ENCODE measurements around the gene BTNL9. TPM values are rescaled to one million over a fixed set of nuclear protein-coding genes. Genes with fewer than 3 reads are reported as not detected.
"Not testable (repeated sequence)": the region's sequence is repeated elsewhere in the genome, so short reads cannot be mapped to it uniquely, and the experiment has no call there.

The BTNL9 gene
- 10 to 100 TPM in 1 of 2 donors, 1 to 10 TPM in 1; 5.3 to 23.5 TPM for total RNA-seq

DNA sequence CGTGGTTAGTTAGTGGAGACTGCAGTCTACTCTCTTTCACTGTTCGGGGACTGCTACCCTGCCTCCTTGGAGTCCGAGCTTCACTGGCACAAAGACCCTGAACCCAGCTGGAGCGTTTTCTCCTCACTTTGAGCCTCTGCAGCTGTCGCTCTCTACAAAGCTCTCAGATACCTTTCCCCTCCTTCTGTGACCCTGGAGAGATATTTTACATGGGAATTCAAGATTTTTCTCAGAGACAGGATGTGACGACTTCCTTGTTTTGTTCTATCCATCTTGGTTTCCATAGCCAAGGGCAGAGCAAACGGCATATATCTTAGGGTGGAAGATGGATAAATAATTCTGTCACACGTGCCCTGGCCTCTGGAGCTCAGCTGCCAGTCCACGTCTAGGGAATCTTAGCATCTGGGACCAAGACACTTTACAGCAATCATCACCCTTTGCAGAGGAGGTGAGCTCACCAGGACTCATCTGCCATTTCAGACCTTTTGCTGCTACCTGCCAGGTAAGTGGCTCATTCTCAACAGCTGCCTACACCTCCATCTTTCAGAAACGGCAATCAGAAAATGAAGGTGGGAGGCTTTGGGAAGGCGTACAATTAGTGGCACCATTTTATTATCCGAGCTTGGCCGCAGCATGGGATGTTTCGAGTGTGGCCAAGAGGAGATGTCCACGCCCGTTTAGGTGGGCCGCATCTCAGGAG, at the start of gene BTNL9:
TSS of gene BTNL9 (plus strand) at position 336 of the 700 bp plus-strand sequence. CDS start 5,224 bp downstream, outside the sequence.
- TF ChIP-seq, protein P1, sequence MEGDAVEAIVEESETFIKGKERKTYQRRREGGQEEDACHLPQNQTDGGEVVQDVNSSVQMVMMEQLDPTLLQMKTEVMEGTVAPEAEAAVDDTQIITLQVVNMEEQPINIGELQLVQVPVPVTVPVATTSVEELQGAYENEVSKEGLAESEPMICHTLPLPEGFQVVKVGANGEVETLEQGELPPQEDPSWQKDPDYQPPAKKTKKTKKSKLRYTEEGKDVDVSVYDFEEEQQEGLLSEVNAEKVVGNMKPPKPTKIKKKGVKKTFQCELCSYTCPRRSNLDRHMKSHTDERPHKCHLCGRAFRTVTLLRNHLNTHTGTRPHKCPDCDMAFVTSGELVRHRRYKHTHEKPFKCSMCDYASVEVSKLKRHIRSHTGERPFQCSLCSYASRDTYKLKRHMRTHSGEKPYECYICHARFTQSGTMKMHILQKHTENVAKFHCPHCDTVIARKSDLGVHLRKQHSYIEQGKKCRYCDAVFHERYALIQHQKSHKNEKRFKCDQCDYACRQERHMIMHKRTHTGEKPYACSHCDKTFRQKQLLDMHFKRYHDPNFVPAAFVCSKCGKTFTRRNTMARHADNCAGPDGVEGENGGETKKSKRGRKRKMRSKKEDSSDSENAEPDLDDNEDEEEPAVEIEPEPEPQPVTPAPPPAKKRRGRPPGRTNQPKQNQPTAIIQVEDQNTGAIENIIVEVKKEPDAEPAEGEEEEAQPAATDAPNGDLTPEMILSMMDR (IDR thresholded peaks at IDR 0.05): no peak
- Histone ChIP-seq H3K27me3 (no peaks in the 10 kb centered on the region), H3K27ac (peak within 1 kb of the TSS; percentile 73 to 76)

DNA sequence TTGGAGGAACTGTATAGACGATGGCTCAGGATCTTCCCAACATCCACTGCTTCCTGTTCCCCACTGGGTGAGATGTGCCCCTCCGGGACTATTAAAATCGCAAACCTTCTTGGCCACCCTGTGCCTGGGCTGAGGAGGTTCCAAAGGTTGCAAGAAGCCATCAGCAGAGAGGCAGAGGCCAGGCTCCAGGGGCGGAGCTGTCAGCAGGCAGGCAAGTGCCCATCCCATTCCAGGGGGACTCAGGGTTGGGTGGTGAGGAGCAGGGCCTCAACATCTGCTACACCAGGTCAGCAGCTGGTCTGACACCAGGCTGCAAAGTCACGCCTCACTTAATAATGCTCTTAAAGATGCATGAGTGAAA, 49.2 kb upstream of the BTNL9 start:
- no peaks in the 10 kb centered on the region for H3K4me1 ChIP-seq
- H3K27ac ChIP-seq: no peak overlapping the region
- H3K4me3 ChIP-seq: no peak overlapping the region
- H3K27me3 ChIP-seq: no peaks in the 10 kb centered on the region
- no peaks in the 10 kb centered on the region for H3K9me3 ChIP-seq
- no peak for DNase-seq (ENCODE audit: low spot score)
- no peaks in the 10 kb centered on the region for H3K36me3 ChIP-seq
- TF ChIP-seq, protein P1 (IDR thresholded peaks at IDR 0.05): no peak

More for the DNA sequence above, at the start of gene BTNL9:
- no peak for DNase-seq (ENCODE audit: low spot score)
- no peaks in the 10 kb centered on the region for H3K36me3 ChIP-seq
- H3K9me3 ChIP-seq: no peaks in the 10 kb centered on the region
- no peaks in the 10 kb centered on the region for H3K4me1 ChIP-seq
- peak within 1 kb of the TSS; percentile 36 to 42 for H3K4me3 ChIP-seq

DNA sequence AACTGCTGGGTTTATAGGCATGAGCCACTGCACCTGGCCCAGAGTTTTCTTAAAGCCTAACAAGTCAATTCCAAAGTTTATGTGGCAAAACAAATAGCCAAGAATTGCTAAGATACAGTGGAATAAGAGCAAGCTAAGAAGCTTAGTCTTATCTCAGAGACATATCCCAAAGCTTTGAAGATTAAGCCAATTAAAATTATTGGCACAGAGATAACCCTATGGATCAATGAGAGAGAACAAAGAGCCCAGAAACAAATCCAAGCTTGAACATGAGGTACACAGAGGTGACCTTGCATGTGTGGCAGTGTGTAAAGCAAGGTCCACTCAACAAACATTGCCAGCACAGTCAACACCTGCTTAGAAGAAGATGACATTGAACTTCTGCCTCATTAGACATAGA, 38.1 kb upstream of the BTNL9 start:
- Histone ChIP-seq H3K4me3 (no peak overlapping the region), H3K4me1 (no peaks in the 10 kb centered on the region), H3K27ac (no peak overlapping the region), H3K27me3 (no peaks in the 10 kb centered on the region), H3K36me3 (no peaks in the 10 kb centered on the region), H3K9me3 (no peaks in the 10 kb centered on the region)
- TF ChIP-seq, protein P1 (IDR thresholded peaks at IDR 0.05): no peak
- no peak for DNase-seq (ENCODE audit: low spot score)

DNA sequence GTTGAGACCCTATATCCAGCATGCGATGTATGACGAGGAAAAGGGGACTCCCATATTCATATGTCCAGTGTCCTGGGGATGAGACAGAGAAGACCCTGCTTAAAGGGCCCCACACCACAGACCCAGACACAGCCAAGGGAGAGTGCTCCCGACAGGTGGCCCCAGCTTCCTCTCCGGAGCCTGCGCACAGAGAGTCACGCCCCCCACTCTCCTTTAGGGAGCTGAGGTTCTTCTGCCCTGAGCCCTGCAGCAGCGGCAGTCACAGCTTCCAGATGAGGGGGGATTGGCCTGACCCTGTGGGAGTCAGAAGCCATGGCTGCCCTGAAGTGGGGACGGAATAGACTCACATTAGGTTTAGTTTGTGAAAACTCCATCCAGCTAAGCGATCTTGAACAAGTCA, 34.3 kb upstream of the BTNL9 start:
- Histone ChIP-seq H3K36me3 (no peaks in the 10 kb centered on the region), H3K4me3 (no peak overlapping the region), H3K27me3 (no peaks in the 10 kb centered on the region), H3K9me3 (no peaks in the 10 kb centered on the region), H3K4me1 (no peaks in the 10 kb centered on the region), H3K27ac (no peak overlapping the region)
- DNase-seq (ENCODE audit: low spot score): no peak
- TF ChIP-seq, protein P1 (IDR thresholded peaks at IDR 0.05): no peak

DNA sequence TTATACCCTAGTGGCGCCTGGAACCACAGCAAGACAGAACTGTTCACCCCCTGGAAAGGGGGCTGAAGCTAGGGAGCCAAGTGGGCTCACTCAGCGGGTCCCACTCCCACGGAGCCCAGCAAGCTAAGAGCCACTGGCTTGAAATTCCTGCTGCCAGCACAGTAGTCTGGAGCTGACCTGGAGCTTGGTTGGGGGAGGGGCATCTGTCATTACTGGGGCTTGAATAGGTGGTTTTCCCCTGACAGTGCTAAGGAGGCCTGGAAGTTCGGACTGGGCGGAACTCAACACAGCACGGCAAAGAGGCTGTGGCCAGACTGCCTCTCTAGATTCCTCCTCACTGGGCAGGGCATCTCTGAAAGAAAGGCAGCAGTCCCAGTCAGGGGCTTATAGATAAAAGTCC, 31.9 kb upstream of the BTNL9 start:
- H3K9me3 ChIP-seq: no peaks in the 10 kb centered on the region
- DNase-seq (ENCODE audit: low spot score): no peak
- TF ChIP-seq, protein P1 (IDR thresholded peaks at IDR 0.05): no peak

DNA sequence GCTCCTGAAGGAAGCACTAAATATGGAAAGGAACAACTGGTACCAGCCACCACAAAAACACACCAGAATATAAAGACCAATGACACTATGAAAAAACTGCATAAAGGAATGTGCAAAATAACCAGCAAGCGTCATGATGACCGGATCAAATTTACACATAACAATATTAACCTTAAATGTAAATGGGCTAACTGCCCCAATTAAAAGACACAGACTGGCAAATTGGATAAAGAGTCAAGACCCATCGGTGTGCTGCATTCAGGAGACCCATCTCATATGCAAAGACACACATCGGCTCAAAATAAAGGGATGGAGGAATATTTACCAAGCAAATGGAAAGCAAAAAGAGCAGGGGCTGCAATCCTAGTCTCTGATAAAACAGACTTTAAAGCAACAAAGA, 30.0 kb upstream of the BTNL9 start:
- H3K9me3 ChIP-seq; H3K27me3 ChIP-seq; H3K36me3 ChIP-seq; H3K27ac ChIP-seq; H3K4me1 ChIP-seq; DNase-seq (ENCODE audit: low spot score); H3K4me3 ChIP-seq: not testable (repeated sequence)

More for the DNA sequence above, 31.9 kb upstream of the BTNL9 start:
- no peaks in the 10 kb centered on the region for H3K4me1 ChIP-seq
- no peak overlapping the region for H3K4me3 ChIP-seq
- H3K27me3 ChIP-seq: no peaks in the 10 kb centered on the region
- H3K27ac ChIP-seq: no peak overlapping the region
- no peaks in the 10 kb centered on the region for H3K36me3 ChIP-seq

DNA sequence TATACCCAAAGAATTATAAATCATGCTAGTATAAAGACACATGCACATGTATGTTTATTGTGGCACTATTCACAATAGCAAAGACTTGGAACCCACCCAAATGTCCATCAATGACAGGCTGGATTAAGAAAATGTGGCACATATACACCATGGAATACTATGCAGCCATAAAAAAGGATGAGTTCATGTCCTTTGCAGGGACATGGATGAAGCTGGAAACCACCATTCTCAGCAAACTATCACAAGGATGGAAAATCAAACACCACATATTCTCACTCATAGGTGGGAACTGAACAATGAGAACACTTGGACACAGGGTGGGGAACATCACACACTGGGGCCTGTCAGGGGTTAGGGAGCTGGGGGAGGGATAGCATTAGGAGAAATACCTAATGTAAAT, 25.4 kb upstream of the BTNL9 start:
- not testable (repeated sequence) for DNase-seq (ENCODE audit: low spot score); H3K4me1 ChIP-seq; H3K27me3 ChIP-seq; H3K9me3 ChIP-seq; H3K36me3 ChIP-seq; H3K4me3 ChIP-seq; H3K27ac ChIP-seq

DNA sequence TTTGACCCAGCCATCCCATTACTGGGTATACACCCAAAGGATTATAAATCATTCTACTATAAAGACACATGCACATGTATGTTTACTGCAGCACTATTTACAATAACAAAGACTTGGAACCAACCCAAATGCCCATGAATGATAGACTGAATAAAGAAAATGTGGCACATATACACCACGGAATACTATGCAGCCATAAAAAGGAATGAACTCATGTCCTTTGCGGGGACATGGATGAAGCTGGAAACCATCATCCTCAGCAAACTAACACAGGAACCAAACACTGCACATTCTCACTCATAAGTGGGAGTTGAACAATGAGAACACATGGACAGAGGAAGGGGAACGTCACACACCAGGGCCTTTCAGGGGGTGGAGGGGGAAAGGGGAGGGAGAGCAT, 22.6 kb upstream of the BTNL9 start:
- DNase-seq (ENCODE audit: low spot score): not testable (repeated sequence)

More for the DNA sequence above, 22.6 kb upstream of the BTNL9 start:
- peaks cover 0 to 11% of the 10 kb centered on the region in 2 donors for H3K9me3 ChIP-seq
- not testable (repeated sequence) for H3K36me3 ChIP-seq, H3K27me3 ChIP-seq, H3K4me1 ChIP-seq, H3K27ac ChIP-seq, H3K4me3 ChIP-seq
